ENCODE data around the gene CIDEB. TPM values are rescaled to one million over a fixed set of nuclear protein-coding genes. Genes with fewer than 3 reads are reported as not detected.

CIDEB gene
- total and polyA plus RNA-seq, 10 of the 15 experiments (the other 5 are each of a cell fraction or from before 2014, with no cell fraction given): 0.34 to 6.3 (median 3.2) TPM

DNA sequence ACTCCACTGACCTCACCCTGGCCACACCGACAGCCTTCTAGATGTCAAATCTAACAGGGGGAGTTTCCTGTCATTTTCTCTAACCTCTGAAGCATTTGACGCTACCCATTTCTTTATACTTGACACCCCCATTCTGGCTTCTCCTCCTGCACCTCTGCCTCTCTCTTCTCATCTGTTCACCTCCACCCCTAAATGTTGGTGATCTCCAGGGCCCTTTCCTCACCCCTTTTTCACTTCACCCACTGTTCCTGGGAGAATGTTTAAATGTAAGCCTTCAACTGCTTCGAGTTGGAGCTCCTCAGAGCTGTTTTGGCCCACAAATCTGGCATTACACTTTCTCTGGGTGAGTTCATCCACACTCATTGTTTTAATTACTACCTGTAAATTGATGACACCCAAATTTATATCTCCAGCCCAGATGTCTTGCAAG, 35.9 kb downstream of the CIDEB start (continued):
- TF ChIP-seq, protein P1, sequence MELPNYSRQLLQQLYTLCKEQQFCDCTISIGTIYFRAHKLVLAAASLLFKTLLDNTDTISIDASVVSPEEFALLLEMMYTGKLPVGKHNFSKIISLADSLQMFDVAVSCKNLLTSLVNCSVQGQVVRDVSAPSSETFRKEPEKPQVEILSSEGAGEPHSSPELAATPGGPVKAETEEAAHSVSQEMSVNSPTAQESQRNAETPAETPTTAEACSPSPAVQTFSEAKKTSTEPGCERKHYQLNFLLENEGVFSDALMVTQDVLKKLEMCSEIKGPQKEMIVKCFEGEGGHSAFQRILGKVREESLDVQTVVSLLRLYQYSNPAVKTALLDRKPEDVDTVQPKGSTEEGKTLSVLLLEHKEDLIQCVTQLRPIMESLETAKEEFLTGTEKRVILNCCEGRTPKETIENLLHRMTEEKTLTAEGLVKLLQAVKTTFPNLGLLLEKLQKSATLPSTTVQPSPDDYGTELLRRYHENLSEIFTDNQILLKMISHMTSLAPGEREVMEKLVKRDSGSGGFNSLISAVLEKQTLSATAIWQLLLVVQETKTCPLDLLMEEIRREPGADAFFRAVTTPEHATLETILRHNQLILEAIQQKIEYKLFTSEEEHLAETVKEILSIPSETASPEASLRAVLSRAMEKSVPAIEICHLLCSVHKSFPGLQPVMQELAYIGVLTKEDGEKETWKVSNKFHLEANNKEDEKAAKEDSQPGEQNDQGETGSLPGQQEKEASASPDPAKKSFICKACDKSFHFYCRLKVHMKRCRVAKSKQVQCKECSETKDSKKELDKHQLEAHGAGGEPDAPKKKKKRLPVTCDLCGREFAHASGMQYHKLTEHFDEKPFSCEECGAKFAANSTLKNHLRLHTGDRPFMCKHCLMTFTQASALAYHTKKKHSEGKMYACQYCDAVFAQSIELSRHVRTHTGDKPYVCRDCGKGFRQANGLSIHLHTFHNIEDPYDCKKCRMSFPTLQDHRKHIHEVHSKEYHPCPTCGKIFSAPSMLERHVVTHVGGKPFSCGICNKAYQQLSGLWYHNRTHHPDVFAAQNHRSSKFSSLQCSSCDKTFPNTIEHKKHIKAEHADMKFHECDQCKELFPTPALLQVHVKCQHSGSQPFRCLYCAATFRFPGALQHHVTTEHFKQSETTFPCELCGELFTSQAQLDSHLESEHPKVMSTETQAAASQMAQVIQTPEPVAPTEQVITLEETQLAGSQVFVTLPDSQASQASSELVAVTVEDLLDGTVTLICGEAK (IDR thresholded peaks at IDR 0.05; ENCODE audit: borderline replicate concordance): 0 out of 2 replicates have a peak, but pooled peaks have one; percentile 8

DNA sequence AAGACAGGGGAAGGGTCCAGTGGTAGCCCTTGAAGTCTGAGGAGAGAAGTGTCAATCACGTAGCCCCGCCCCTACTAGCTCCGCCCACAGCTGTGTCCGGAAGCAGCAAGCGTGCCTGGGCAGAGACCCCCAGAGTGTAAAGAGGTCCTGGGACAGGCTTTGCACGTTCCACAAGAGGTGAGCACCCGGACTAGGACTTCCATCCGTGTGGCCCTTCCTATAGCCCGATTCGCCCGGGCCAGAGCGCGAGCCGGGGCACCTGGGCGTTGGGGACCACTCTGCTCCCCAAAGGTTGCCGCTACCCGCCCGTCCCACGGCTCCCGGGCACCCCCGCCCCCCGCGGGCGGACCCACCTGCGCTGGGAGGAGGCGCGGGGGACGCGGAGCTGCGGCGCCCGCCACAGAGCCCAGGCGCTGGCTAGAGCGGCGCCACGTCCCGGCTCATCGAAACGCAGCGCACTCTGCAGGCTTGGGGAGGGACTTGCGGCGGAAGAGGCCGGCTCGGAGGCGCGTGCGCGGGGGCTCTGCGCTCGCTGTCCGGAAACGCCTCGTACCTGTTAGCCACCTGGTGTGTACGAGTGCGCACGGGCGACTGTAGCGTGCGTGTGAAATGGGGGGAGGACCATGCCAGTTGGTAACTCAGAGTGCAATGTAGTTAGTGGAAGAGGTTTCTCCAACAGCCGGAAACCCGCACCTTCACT, 36.5 kb downstream of the CIDEB start, which contains the start of gene RABGGTA:
Gene RABGGTA, minus strand, starts transcription at position 464 of the 700 bp plus-strand sequence. CDS start 482 bp downstream, outside the sequence.
- ChIA-PET POLR2A (interaction anchor here (0.5 to 10.9 kb wide), 17 partner anchors 9 to 160 kb away, joined by 3 to 171 read pairs (median 5); partner anchors contain the start of genes CIDEB, DHRS1, EMC9 and MDP1), CTCF (interaction anchor here (0.6 to 17.1 kb wide), 19 partner anchors 9 to 160 kb away, joined by 3 to 269 read pairs (median 4); partner anchors contain the start of genes CBLN3, CHMP4A, CIDEB and DHRS1), SMC1A (ENCODE audit: uncharacterized antibody, unreplicated experiment) (interaction anchor here (1.0 to 8.9 kb wide), 14 partner anchors 8 to 171 kb away, joined by 3 to 141 read pairs (median 5); partner anchors contain the start of genes DCAF11, DHRS1, IPO4 and NOP9), RAD21 (ENCODE audit: unreplicated experiment) (interaction anchor here (0.8 to 5.6 kb wide), 12 partner anchors 9 to 125 kb away, joined by 3 to 59 read pairs (median 6); partner anchors contain the start of genes CIDEB, IPO4, IRF9 and PSME2)
- intact Hi-C loops (cut with micrococcal nuclease; ENCODE audit: unreplicated experiment) (loop anchor here (1.0 to 2.0 kb wide), 4 partner anchors 24 to 54 kb away; partner anchors contain the start of genes MDP1 and TINF2), in situ Hi-C loops (cut with MboI) (no loop called here)
- FAIRE-seq (peak; percentile 76), DNase-seq (ENCODE audit: low read depth, low spot score) (peak; percentile 80), ATAC-seq (peak; percentile 89)
- Histone ChIP-seq H3K9ac (ENCODE audit: control insufficient read depth, insufficient read depth, low read length) (peak within 1 kb of the TSS; percentile 99), H2AFZ (ENCODE audit: control insufficient read depth, low read depth, low read length) (peak within 1 kb of the TSS; percentile 91), H3K4me2 (ENCODE audit: control insufficient read depth, insufficient read depth) (peak within 1 kb of the TSS; percentile 35), H3K36me3 (ENCODE audit: control insufficient read depth in 2 of 2, insufficient read depth in 2 of 2, low read length in 1 of 2) (peaks cover 3 to 18% of the 10 kb centered on the region in 2 experiments; a peak in 3 of 4 replicates), H3K27me3 (replicated peaks in 1 of 2; ENCODE audit: control insufficient read depth in 2 of 2, insufficient read depth in 2 of 2, low read length in 1 of 2) (no peaks in the 10 kb centered on the region), H3K9me3 (replicated peaks; ENCODE audit: control insufficient read depth, insufficient read depth, low read length) (no peaks in the 10 kb centered on the region), H3K79me2 (ENCODE audit: control insufficient read depth, insufficient read depth, low read length) (peaks cover 14% of the 10 kb centered on the region), H3K4me1 (ENCODE audit: control insufficient read depth, insufficient read depth, low read length) (peaks cover 25% of the 10 kb centered on the region), H4K20me1 (ENCODE audit: control insufficient read depth, insufficient read depth) (no peaks in the 10 kb centered on the region), H3K27ac (ENCODE audit: control insufficient read depth, insufficient read depth) (peak within 1 kb of the TSS; percentile 99), H3K4me3 (peak within 1 kb of the TSS; percentile 88)
- BruUV-seq (replicated peaks): no TSS peak
- WGBS (ENCODE audit: insufficient coverage, insufficient replicate concordance, low lambda C conversion rate, missing lambda C conversion rate): under 1% methylated on average over 52 of the region's 61 CpGs
- TF ChIP-seq SREBF2 (IDR thresholded peaks at IDR 0.05; ENCODE audit: low read length) (no peak), BHLHE40 (IDR thresholded peaks at IDR 0.05; ENCODE audit: borderline replicate concordance in 1 of 2, low read depth in 2 of 2, low read length in 1 of 2) (peak; percentile 85 to 93), SMAD1 (IDR thresholded peaks at IDR 0.05; ENCODE audit: low read depth, partially characterized antibody) (no peak), ZNF622 (IDR thresholded peaks at IDR 0.05) (no peak), SUPT20H (IDR thresholded peaks at IDR 0.05; ENCODE audit: borderline replicate concordance, control insufficient read depth, low read depth, low read length) (no peak), NBN (IDR thresholded peaks at IDR 0.05) (peak; percentile 93), NR2C1 (IDR thresholded peaks at IDR 0.05) (peak; percentile 67), BRCA1 (IDR thresholded peaks at IDR 0.05; ENCODE audit: low read depth, low read length) (no peak)
- TF ChIP-seq, protein P2, sequence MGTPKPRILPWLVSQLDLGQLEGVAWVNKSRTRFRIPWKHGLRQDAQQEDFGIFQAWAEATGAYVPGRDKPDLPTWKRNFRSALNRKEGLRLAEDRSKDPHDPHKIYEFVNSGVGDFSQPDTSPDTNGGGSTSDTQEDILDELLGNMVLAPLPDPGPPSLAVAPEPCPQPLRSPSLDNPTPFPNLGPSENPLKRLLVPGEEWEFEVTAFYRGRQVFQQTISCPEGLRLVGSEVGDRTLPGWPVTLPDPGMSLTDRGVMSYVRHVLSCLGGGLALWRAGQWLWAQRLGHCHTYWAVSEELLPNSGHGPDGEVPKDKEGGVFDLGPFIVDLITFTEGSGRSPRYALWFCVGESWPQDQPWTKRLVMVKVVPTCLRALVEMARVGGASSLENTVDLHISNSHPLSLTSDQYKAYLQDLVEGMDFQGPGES (IDR thresholded peaks at IDR 0.05): no peak
- TF ChIP-seq, protein P3, sequence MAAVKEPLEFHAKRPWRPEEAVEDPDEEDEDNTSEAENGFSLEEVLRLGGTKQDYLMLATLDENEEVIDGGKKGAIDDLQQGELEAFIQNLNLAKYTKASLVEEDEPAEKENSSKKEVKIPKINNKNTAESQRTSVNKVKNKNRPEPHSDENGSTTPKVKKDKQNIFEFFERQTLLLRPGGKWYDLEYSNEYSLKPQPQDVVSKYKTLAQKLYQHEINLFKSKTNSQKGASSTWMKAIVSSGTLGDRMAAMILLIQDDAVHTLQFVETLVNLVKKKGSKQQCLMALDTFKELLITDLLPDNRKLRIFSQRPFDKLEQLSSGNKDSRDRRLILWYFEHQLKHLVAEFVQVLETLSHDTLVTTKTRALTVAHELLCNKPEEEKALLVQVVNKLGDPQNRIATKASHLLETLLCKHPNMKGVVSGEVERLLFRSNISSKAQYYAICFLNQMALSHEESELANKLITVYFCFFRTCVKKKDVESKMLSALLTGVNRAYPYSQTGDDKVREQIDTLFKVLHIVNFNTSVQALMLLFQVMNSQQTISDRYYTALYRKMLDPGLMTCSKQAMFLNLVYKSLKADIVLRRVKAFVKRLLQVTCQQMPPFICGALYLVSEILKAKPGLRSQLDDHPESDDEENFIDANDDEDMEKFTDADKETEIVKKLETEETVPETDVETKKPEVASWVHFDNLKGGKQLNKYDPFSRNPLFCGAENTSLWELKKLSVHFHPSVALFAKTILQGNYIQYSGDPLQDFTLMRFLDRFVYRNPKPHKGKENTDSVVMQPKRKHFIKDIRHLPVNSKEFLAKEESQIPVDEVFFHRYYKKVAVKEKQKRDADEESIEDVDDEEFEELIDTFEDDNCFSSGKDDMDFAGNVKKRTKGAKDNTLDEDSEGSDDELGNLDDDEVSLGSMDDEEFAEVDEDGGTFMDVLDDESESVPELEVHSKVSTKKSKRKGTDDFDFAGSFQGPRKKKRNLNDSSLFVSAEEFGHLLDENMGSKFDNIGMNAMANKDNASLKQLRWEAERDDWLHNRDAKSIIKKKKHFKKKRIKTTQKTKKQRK (IDR thresholded peaks at IDR 0.05; ENCODE audit: low read depth, low read length): no peak
